HG03521 (cell line): ENCODE measurements around the gene SLF2.
"Not testable (repeated sequence)": the region's sequence is repeated elsewhere in the genome, so short reads cannot be mapped to it uniquely, and the experiment has no call there.

Source experiments
- ATAC-seq: cut with Tn5 transposase; IDR thresholded peaks from one replicate; pipeline ENCODE4 v1.9.1; 2021; ENCODE audit warnings: mild to moderate bottlenecking, moderate library complexity; ENCODE audit not compliant: unreplicated experiment

Gene SLF2

DNA sequence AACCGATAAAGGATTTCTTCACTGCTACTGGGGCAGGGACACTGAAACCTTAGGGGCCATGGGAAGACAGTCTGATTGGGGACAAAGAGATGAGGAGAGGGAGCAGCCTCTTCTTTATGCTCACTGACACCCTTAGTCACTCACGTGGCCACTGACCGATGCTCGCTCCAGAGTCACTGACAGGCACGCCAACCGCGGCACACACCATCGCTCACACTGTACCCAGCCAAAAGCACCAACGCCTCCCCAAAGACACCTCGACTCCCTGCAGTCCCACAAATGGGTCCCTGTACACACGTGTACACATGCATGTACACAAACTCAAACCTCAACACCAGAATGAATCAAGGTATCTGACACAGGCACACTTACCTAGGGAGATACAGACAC lies 35.3 kb upstream of the SLF2 start:
- ATAC-seq = no peak

DNA sequence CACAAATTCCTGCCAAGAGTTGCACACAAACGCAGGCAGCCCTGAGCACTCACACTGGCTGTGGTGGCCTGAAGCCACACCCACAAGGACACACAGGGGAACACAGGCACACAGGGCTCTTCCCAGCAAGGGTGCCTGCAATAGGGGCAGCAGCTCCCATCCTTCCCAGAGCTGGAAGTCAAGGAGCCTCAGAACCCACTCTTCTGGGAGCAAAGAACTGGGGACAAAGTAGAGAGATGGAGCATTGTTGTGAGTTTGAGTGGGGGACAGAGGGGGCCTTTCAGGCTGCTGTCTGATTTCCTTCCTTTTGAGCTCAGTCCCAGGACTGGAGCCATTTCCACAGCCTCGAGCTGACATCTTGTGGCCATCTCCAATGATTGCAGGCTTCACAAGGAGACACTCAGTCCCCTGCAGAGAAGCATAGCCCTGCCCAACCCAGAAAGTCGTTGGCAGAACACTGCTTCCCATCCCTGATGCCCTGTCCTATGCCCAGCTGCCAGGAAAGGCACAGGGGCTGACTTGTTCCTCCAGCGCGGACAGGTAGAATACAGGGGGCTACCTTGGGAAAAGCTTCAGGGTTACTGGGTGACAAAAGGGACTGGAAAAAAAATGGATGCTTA lies 34.4 kb upstream of the SLF2 start:
- no peak for ATAC-seq

DNA sequence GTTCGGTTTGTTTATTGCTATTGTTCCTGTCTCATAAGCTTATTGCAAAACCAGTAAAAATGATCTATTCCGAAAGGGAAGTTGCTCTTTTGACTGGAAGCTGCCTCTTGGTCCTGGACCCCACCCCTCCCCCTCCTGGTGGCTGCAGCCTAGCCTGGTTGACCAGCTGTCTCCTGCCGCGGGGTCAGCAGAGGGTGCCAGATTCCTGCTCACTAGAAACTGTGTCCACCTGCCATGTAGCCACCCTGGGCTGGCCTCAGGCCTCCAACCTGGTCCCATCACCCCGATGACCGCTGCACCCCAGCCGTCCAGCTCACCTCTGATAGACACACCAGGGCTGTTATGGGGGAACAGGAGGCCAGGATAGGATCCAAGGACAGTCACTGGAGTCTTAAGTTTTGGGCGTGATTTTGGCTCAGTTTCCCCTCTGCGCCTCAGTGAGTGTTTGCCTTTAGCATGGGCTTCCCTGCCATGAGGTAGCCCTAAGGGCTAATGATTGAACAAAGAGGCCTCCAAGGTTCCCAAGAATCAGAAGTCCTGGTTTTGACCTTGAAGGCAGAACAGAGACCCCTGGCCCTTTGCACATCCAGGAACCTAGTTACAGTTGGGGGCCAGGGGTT lies 32.9 kb upstream of the SLF2 start:
- no peak for ATAC-seq

DNA sequence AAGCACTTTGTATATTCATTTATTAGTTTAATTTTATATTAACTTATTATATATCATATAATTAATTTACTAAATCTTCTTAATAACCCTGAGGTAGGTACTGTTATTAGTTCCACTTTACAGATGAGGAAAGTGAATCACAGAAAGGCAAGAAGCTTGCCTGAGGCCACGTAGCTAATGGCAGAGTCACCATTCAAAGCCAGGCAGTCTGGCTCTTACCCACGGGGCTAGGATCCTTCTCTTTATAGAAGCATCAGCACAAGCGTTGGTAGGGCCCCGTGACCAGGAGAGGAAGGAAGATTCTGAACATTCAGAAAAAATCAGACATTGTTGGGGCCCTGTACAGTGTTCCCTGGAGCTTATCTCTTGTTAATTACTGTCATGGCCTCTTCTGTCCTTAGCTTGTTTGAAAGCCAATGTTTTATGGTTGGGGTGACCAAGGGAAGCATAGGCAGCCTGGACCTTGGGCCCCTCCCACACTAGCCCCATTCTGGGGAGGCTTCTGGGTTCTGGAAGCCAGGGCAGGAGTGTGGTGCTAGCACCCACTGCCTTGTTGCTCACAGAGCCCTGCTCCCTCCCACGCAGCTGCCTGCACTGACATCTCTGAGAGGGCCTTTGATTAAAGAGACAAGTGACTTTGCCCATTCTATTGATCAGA lies 31.1 kb upstream of the SLF2 start:
- ATAC-seq = no peak

DNA sequence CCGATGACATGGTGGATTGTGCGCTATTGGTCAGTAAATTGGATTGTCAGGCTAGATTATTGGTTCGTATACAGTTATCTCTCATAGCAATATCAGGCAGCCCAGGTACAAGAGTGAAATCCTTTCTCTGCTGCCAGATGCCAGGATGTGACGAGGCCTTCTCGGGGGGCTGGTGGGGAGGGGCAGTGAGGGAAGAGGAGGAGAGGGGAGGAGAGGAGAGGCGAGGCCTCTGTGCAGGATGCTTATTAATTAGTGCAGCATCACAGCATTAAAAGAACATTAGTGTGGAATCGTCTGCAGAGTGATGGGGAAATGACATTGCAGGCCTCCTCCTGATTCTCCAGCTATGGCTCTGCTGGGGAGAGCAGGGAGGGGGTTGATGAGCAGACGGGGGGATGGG lies 30.5 kb upstream of the SLF2 start:
- ATAC-seq = no peak

DNA sequence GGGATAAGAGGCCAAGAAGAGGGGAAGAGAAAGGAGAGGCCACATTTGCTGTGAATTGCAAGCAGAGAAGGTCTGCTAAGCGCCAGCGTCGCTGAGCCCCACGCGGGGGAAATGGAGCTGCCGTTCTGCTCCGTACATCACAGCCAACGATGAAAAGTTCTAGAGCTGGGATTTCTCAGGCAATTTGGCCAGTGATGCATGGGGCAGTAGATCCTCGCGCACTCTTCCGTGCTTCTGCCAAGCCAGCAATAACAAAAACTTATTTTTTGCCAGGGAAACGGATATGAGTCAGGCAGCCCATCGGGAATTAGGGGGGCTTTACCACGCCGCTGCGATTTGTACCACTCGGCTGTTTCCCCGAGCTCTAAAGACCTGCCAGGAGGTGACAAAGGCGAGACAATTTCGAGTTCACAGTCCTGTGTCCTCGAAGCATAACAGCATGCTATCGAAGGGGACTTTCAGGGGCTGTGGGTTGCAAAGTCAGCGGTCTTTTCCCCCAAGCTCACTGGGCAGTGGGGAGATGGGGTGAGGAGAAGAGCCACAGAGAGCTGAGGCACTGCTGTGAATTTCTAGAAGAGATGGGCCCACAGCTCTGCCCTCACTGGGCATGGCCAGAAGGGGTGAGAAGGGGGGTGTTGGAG lies 30.0 kb upstream of the SLF2 start:
- no peak for ATAC-seq

DNA sequence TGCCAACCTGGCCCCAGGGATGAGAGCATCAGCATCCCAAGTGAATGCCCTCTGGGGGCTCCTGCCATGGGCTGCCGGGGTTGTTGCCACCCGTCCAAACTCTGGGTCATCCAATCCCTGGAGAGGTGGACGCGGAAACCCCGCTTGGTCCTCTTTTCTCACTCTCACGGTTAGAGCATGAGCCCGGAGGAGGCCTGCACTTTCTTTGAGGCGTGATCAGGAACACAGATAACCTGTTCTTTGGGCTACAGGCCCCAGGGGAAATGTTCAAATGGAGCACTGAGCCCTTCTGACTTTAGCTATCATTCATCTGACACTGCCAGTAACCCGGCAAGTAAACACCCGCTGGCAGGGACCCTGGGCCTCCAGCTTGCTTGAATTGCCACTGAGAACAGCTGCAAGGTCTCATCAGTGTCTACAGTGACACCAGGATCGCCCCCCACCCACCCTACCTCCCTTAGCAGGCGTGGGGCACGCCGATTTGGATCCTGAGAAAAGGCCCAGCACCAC lies 29.4 kb upstream of the SLF2 start:
- ATAC-seq = no peak

DNA sequence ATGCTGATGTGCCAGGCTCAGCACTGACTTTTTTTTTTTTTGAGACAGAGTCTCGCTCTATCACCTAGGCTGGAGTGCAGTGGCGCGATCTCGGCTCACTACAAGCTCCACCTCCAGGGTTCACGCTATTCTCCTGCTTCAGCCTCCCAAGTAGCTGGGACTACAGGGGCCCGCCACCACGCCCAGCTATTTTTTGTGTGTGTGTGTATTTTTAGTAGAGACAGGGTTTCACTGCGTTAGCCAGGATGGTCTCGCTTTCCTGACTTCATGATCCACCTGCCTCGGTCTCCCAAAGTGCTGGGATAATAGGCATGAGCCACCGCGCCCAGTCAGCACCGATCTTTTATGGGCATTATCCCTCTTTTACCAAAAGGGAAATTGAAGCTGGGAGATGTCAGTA lies 27.2 kb upstream of the SLF2 start:
- not testable (repeated sequence) for ATAC-seq

DNA sequence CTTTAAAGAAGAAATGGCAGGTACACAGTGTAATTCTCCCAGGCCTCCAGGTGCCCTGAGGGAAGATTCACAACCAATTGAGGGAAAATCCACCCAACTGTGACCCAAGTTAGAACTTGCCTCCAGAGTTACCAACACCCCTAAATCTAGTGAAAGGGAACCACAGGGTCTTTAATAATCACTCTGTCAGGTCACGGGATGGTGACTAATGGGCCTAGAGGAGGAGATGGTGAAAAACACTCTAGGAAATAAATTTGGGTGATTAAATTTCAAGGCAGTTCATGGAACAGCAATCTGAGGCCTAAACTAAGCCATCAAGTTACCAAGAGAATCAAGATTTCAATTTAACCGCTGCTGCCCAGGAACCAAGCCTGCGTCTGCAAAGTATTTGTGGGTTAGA lies 26.7 kb upstream of the SLF2 start:
- ATAC-seq = no peak

DNA sequence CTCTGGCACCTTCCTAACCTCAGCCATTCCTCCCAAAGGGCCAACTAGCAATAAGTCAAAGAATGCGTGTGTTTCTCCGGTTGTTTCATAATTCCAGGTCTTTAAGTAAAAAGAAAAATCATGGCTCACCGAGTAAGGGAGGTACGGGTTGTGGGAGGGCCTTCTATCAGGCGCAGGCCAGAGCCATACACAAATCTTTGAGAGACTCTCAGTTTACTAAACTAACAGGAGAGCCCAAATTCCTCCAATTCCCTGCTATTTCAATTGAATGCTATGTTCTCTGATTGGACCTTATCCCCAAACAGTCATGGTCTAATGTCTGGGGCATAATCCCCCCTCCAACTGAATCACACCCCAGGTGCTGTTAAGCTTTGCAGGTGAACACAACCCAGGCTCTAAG lies 26.2 kb upstream of the SLF2 start:
- no peak for ATAC-seq

DNA sequence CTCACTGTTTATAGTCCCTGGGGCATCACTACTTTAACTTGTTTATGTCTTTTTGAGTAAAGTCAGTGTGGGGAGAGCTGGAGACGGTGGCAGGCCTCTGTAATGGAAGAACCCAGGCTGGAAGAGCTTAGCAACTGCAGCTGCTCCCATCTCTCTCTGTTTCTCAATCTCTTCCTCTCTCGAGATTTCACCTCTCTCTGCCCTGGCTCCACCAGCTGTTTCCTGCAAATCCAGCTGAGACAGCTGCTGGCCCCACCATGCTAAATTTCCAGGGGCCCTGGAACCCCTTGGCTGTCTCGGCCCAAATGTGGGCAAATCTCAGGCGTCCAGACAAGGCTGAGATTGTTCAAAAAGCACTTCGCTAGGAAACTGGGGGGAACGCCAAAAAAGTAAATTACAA lies 25.8 kb upstream of the SLF2 start:
- ATAC-seq = no peak

DNA sequence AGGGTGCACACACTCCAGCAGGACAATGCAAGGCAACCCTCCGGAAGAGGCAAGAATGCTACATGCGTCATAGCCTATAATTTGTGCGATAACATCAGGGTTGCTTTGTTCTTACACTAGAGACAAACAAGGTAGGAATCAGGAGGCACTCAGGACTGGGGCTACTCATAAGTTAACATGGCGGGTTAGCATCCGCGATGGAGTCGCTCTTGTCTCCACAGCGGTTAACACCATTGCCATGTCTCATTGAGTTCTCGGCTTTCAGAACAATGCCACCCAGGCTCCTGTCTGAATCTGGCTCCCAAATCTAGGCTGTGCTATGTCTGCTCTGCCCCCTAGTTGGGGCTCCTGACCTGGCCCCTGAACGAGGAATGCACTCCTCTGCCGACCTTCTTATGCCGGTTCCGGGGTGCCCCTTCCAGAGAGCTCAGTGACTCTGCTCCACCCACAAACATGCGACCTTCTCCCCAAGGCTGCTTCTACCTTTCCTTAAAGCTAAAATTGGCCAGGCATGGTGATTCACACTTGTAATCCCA lies 24.9 kb upstream of the SLF2 start:
- ATAC-seq = no peak

DNA sequence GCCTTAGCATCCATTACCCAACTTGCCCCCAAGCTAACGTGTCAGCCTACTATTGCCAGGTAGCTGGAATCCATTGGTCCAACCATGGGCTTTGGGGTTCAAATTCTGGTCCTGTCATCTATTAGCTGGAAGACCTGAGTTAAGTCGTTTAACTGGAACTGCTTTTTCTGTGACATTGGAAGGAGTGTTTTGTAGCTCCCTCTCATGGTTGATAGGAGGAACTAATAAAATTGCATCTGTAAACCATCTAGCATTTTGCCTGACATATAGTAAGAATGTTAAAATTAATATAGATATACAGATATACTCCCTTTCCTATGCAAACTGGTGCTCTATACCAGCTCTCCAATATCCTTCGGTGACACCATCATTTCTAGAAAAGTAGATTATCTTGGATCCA lies 23.8 kb upstream of the SLF2 start:
- no peak for ATAC-seq

DNA sequence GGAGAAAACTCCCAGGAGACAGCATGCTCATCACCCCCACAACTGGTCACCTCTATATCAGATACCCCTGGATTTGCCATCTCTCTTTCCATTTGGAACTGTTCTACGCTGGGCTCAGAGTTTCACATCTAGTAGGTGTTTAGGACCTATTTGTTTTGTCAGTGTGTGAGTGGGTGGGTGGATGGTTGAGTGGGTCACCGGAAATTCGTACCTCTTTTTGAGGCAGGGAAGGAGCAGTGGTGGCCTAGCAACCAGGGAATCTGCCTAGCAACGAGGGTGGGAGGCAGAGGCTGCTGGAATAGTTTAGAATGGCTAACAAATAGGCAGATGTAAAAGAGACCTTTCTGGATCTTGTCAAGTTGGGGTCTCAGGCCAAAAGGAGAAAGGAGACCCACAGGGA lies 23.2 kb upstream of the SLF2 start:
- ATAC-seq = no peak

DNA sequence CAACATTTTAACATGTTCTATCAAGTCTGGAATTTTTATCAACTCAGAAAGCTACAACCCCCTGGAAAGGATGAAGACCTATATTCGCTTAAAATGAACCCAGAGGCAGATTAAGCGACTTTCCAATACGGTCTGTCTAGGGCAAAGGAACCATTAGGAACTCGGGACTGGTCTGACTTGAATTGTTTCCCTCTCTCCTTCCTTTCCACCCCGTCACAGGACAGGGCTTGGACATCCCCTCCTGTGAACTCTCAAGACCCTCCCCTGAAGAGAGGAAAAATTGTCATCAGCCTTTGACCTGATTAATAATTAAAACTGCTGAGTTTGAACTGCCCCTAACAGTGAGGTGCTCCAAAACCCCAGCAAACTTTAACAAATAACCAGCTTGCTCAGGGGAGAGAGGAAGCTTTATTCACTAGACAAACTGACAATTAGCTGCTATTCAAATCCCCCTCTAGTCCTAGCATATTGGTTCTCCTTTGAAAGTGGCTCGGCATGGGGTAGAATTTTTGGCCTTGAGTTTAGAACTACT lies 22.6 kb upstream of the SLF2 start:
- ATAC-seq = no peak

DNA sequence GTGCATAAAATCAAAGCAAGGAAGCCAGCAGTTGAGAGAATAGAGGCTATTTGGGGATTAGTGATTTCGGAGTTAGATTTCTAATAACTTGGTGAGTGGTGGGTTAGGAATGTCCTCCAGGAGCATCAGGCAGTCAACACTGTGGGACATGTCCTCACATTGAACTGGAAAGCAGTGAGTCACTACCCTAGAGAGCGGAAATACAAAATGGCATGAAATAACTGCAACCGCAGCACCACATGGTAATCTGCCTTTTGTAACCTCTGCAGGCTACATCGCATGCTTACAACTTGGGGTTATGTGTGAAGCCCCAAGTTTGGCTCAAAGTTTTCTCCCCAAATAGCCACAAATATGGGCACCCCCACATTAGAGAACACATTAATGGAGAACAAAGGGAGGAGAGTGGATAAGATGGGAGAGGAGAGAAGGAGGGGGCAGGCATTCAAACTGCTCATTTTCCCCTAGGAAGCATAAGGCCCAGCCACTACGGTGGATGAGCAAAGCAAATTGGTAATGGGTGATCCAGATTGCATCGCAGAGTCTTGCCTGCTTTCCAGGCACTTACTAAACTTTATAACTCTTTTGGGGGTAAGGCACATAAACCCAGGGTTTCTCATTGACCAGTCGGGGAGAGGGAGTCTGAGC lies 22.0 kb upstream of the SLF2 start:
- ATAC-seq = no peak

DNA sequence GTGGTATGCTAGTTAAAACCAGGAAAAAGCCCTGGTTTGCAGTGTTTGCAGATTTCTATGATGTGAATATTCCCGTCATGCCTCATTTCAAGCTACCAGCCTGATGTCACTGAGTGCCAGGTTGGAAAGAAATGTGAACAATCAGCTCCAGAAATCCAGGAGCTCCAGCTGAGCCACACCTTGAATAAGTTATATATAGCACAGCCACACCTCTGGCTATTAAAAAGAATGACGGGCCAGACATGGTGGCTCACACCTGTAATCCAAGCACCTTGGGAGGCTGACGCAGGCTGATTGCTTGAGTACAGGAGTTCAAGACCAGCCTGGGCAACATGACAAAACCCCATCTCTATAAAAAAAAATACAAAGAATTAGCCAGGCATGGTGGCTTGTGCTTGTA lies 18.7 kb upstream of the SLF2 start:
- ATAC-seq = no peak

DNA sequence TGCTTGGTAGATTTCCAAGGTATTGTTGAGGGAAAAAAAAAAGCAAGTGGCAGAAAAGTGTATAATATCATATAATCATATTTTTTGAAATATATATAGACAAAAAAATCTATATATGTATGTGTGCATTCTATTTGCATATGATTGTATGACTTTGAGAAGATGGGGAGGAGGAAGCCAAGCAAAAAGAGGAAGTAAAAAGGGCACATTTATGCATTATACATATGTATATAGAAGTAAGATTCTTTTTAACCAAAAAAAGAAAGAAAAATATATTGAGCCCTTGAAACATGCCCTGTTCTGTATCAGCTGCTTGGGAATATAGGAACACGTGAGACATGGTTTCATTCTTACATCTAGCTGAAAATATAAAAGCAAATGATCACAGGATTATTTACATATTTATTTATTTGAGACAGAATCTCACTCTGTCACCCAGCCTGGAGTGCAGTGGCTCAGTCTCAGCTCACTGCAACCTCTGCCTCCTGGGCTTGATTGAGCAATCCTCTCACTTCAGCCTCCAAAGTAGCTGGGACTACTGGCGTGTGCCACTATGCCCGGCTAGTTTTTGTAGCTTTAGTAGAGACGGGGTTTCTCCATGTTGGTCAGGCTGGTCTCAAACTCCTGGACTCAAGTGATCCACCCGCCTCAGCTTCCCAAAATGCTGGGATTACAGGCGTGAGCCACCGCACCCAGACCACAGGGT lies 18.0 kb upstream of the SLF2 start:
- no peak for ATAC-seq

DNA sequence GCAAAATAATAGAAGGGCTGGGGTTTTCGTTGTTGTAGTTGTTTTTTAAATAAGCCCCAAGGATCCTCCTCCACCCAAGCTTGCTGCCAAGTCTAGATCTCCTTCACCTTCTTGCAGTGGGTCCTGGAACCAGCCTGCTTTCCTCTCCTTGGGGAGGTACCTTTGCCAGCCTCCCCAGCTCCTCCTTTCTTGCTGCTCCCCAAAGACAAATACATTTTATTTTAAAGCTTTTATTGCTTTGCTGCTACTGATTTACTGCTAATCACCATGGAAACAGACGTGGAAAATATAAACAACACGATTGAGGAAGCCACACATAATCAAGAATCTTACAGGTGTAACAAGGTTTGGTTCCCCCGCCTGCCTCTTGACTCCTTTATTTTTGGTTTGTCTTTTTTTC lies 17.4 kb upstream of the SLF2 start:
- no peak for ATAC-seq

DNA sequence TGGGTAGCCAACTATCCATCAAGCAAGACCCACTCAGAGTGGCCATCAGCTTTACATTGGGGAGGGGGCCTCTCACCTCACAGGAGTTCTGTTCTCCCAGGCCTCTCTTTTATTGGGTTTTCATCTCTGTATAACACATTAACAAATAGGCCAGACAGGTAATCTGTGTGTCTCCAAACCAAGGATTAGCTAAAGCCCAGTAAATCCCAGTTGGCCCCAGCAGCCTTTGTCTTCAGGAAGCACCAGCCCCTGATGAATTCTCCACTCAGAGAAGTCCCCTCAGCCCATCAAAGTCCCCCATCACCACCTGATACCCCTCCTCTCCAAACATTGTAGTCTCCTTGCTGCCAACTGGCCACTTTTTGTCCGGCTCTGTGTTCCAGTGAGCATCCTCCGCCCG lies 16.9 kb upstream of the SLF2 start:
- no peak for ATAC-seq
